Stimulated activated CD8-positive, alpha-beta memory T cell treated with anti-CD3 and anti-CD28 coated beads, Interleukin-4, amount 100 ng/mL, for 48 hours (primary cell): ENCODE results near the gene PTPRN2.

Source experiments
- DNase-seq: peaks from one replicate; pipeline ENCODE4 v3.0.0-alpha.2; 2020

The PTPRN2 gene

DNA sequence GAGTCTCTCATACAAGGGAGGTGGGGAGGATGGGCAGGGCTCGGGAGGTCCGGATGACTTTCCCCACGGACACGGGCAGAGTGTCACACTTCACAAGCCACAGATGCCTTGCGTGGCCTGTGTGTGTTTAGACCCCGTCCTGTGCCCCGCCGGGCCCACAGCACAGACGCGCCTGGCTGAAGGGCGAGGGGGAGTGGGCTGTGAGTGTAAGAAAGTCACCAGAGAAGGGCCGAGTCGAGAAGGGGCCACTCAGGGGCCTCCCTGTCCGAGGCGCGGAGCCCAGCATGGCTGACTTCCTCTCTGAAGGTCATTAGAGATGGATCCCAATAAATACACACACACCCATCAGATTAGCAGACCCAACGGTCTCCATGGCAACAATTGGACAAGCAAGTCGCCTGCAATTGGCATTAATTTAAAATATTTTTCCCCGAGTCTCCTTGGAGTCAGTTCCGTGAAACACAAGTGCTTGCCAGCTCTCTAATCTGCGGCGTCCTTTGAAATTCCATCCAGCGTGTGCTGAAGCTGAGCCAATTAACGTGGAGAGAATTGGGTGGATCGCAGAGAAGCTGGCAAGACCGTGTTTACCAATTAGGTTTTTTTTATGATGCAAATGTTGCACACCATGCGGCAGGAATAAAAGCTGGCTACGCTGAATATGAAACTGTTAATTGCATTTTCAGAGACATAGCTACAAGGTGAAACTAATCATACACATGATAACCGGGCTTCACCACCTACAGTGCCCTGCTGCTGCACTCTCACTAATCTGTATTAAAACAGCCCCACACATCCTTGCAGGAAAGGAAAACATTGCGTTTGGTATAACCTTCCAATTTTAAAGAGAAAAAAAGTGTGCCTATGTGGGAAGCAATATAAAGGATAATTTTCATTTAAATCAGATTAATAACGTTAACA, 571.2 kb downstream of the PTPRN2 start:
- no peak for DNase-seq

DNA sequence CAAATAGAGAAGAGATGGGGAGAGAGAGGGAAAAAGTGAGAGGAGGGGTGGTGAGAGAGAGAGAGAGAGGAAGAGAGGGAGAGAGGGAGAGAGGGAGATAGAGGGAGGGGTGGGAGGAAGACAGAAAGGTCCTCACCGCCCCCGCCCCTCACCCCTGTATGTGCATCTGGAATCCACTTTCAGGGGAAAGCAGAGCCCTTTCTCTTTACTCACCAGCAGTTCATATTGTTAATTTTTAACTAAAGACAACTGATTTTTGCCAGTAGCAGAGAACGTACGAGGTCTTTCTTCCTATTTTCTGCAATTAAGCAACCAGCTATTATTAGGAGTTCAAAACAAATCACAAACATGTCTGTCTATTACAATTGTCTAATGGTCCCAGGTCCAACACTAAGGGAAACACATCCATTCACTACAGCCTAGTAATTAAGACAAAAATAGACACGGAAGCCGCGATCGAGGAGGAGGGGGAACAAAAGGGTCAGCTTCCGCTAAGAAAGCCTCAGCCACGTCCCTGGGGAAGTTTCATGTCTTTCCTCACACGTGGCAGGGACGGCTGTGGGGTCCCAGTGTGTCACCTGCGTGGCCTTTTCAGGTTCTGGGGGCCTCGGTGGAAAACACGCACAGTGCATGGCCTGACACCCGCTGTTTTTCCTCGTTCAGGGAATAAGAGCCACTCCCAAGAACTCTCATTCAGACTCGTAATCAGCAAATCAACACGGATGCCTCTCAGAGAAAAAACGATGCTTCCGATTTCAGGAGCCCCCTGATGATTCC, 572.0 kb downstream of the PTPRN2 start:
- no peak for DNase-seq

DNA sequence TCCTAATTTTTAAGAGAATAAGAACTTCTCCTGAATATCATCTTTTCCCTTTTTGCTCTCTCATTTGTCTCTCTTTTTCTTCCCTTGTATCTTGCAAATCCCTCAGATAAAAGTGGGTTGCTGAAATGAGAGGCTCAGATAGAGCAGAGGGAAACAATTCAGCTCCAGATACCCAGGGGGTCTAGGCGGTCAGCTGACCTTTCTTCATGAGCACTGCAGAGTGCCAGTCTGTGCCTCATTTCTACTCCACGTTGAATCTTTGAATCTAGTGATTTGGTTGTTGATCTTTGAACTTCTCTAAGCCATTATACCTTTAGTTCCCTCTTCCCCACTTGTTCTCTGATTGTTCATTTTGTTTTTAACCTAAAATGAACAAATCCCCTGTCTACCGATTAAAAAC, 572.6 kb downstream of the PTPRN2 start:
- no peak for DNase-seq

DNA sequence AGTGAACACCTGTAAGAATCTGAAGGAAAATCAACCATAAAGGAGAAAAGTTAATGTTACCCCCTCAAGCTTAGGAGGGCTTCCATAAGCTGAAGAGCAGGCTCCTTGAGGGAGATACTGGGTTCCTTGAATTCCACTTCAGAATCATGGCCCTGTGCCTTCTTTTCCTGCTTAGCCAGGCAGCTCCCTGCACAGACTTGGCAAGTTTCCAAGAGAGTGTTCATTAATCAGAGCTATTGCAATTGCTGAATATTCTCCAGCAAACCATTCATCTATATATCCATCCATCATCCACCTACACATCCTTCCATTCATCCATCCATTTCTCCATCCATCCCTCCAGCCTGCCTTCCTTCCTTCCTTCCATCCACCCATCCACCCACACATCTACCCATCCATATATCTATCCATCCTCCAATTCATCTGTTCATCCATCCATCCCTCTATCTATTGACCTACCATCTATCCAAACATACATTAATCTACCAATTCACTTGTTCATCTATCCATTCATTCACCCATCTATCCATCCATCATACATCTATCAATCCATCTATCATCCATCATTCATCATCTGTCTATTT, 574.4 kb downstream of the PTPRN2 start:
- no peak for DNase-seq

DNA sequence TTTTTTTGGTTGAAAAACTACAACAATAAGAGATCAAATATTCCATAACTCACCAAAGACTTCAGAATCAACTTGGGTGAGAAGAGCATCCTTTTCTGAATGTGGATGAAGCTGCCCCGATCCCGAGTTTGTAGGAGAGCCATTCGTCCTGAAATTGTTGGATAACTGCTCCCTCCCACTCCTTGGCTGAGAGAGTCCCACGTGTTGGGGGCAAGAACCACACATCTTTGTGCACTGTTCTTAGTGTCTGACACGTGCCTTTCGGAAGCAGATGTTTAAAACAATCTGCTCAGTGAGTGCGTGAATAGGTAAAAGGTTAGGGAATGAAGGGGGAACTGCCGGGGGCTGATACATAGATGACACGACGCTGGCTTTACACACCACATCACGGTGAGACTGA, 575.7 kb downstream of the PTPRN2 start:
- DNase-seq: no peak

DNA sequence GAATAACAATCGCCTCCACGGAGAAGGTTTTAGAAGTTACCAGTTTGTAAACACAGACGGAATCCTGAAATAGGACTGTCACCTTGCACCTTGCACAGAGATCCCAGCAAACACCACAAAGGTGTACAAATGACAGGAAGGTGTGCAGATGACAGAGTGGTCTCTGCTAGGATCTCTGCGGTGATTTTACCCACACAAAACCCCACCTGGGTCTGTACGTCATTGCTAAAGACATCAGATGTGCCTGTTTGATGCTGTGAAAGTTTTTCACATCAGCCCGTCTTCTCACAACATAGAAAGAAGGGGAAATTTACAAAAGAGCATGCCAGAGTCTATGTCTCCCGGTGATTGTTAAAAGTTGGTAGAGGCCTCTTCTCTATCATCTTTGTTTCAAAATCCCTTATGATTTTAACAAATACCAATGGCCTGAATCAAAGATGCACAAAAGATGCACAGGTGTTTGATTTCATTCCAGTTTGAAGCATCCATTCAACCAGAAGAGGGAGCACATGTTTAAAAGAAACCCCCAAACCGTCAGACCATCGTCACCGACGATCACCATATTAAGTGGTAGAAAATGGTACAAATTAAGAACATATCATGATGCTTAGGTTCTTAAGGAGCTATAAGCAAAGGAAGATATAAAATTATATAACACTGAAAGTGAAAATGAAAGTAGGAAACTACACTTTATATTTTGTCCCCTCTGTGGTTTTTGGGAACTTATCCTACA, 576.5 kb downstream of the PTPRN2 start:
- no peak for DNase-seq

DNA sequence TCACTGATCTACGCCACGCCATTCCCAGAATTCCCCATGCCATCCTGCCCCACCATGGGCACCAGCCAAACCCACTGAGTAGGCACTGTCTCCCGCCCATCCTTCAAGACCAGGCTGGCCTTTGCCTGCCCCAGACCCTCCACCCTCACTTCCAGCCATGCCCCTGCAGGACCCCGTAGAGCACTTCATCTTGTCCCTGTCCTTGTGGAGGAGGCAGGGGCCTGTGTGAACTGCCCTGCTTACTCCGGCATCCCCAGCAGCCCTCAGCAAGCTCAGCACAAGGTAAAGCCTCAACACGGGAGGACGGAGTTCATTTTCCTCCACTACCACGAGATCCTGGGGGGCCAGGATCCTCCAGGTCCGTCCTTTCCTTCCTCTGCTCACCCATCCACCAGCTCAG, 577.7 kb downstream of the PTPRN2 start:
- no peak for DNase-seq

DNA sequence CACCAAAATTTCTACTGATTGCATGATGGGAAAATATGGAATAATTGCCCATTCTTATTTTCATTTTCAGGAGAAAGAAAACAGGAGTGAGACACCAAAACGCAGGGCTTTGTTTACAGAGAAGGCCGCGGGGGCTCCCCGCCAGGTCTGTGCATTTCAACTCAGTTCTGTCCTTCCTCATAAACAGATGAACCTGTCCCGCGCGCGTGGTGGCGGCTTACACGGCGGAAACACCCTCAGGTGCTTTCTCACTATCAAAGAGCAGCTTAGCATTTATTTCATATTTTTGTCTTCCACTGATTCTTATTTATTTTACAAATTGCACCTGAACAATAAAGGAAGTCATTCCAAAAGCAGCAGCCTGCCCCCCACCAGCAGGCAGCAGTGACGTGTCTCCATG, 579.4 kb downstream of the PTPRN2 start:
- no peak for DNase-seq

DNA sequence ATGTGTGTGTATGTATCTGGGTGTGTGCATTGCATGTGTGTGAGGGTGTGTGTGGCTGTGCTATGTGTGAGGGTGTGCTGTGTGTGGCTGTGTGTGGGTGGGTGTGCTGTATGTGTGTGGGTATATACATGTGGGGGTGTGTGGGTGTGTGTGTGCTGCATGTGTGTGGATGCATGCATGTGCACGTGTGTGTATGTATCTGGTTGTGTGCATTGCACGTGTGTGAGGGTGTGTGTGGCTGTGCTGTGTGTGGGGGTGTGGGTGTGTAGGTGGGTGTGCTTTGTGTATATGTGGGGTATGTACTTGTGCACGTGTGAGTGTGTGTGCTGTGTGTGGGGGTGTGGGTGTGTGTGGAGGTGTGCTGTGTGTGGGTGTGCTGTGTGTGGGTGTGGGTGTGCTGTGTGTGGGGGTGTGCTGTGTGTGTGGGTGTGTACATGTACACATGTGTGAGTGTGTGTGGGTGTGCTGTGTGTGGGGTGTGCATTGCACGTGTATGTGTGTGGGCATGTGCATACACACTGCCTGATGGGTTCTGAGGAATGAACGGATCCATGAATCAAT, 579.8 kb downstream of the PTPRN2 start:
- DNase-seq: no peak

DNA sequence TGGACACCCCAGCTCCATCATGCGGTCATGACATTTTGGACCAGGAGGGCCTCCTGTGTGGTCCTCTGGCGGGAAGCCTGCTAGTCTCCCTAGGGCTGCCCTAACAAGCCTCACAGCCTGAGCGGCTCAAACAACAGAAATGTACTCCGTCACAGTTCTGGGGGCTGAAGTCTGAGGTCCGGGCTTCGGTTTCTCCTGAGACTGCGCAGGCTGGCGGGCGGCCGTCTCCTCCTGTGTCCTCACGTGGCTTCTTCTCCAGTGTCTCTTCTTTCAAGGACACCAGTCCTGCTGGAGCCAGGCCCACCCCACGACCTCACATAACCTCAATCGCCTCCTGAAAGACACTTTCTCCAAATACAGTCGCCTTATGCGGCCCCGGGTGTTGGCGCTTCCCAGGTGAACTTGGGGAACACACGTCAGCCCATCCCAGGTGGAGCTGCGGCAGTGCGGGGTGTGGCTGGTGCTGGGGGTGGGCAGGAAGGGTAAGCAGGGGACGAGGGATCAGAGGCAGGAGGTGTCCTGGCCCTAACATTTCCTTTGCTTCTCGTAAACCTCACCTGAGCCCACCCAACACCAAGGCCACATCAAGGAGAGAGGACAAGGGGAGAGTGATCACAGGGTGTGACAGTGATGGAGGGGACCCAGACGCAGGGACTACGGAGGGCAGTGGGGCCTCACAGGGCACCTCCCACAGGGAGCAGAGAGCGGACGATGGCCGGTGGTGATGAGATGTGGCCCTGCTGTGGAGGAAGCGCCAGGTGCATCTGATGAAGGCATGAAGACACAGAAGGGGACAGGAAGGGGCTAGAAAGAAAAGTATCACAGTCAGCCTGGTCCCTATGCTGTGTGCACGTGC, 580.6 kb downstream of the PTPRN2 start:
- DNase-seq: no peak

DNA sequence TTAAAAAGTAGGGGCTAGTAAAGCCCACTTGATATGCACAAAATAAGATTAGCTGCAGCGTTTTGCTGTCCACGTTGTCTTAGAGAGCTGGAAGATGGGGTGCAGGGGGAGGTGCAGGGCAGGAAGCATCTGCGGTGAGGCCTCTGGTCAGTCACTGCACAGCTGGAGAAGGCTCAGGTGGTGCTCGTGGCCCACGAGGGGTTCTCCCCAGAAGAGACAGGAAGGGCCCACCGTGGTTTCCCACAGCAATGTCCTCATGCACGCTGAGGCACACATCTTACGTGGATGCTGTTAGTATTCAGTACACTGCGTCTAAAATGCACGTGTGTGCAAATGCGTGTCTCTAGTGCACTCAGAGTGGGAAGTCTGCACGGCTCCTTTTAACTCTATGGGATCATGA, 582.1 kb downstream of the PTPRN2 start:
- DNase-seq: no peak

DNA sequence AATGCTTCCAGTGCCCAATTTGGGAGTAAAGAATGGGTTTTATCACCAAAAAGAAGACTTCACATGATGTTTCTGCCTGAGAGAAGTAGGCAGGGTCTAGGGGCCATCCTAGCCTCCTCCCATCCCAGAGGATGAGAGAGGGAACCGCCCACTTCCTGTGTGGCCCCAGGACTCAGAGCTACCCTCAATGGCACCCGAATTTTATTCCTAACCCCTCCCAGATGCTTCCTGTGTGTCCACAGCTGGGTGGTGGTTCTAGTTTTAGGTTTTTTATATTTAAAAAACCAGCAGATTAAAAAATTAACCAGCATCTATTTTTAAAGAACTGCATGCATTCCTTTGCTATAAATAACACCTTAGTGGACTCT, 583.5 kb downstream of the PTPRN2 start:
- no peak for DNase-seq

DNA sequence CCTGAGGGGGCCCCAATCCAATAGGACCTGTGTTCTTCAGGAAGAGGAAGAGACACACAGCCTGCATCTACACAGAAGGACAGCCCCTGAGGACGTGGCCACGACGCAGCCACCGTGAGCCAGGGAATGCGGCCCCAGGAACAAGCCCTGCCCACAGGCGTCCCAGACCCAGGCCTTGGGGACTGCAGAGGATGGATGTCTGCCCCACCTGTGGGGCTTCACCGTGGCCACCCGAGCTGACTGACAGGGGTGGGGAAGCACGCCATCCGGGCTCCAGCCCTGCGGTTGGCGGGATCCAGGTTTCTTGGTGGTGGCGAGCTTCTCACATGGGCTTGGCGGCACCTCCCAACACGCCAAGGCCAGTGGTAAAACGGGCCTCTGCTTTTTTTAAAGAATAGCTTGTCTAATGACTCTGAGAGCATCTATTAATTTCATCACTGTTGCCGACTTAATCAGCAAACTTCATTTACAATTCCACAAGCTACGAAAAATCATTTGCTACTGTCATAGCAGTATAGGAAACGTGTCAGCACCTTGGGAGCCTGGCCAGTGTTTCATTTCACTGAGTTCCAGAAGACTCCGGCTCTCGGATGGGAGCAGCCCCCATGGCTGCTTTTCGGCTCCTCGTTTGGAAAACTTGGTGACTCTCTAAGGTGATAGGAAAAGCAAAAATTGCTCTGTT, 584.0 kb downstream of the PTPRN2 start:
- no peak for DNase-seq

DNA sequence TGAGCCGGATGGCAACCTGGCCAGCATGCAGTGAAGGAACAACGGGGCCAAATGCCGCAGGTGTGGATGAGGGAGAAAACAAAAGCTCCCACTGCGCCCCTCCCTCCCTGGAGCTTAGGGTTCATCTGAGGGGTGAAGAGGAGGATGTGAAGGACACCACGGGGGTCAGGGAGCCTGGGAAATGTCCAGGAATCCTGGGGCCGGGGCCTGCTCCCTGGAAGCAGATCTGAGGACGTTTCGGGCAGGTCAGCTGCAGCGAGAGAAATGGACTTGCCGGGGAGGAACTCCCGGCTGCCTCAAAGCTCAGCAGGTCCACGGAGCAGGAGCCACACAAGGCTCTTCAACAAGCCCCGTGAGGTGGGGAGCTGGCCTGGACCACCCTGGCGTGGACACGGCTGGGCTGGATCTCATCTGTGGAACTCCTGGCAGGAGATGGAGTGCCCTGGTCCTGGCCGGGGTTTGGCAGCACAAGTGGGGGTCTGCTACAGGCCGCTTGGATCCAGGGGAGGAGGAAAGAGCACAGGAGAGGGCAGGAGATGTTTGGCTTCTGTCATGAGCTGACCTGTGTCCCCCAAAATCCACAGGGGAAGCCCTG, 585.0 kb downstream of the PTPRN2 start:
- DNase-seq: no peak

DNA sequence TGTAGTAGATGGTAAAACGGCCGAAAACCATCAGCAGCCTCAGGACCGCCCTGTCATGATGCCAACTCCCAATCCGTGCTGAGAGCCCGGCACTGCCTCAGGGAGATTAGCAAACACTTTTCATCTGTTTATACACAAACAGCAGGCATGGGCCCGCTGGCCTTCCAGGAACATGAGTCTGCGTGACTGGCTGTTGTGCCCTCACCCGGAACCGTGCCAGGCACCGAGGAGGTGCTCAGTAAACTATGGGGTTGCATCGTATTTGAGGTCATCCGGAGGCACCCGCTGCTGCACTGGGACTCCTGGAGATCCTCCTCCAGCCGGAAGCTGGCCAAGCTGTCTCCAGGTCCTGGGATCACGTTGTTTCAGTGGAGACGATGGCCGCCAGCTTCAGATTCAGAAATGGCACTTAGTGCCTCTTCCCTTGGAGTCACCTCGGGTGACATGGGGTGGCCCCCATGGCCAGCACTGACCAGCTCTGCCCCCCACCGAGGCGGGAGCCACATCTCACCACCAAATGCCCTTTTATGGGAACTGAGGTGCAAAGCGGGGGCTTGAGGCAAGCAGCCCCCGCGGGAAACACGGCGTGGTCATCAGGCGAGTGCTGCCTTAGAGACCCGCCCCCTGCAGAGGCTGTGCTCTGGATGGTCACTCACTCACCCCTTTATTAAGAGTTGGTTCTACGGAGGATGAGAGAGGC, 585.9 kb downstream of the PTPRN2 start:
- no peak for DNase-seq

DNA sequence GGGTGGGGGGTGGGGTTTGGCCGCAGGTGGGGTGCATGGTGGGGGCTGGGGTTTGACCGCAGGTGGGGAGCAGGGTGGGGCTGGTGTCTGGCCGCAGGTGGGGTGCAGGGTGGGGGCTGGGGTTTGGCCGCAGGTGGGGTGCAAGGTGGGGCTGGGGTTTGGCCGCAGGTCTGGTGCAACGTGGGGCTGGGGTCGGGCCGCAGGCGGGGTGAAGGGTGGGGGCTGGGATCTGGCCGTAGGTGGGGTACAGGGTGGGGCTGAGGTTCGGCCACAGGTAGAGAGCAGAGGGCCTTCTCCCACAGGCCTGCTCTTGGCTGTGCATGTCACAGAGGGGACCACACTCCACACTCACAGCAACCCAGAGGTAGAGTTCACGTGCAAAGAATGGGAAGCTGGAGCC, 586.6 kb downstream of the PTPRN2 start:
- DNase-seq: no peak

DNA sequence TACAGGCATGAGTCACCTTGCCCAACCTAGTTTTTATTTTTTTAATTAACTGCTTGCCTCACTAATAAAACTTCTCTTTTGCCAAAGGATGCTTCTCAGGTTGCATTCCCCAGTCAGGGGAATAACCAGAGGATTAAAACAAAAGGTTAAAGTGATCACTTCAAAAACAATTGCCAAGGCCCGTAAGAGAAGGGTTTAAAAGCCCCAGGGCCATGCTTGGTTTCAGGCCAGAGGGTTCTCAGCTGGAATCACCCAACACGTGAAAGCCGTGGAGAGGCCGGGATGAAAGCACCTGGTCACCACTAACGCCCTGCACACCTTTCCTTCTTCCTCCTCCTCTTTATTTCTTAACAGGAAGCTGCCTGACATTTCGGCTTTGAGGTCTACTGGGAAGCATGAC, 587.5 kb downstream of the PTPRN2 start:
- DNase-seq: no peak

DNA sequence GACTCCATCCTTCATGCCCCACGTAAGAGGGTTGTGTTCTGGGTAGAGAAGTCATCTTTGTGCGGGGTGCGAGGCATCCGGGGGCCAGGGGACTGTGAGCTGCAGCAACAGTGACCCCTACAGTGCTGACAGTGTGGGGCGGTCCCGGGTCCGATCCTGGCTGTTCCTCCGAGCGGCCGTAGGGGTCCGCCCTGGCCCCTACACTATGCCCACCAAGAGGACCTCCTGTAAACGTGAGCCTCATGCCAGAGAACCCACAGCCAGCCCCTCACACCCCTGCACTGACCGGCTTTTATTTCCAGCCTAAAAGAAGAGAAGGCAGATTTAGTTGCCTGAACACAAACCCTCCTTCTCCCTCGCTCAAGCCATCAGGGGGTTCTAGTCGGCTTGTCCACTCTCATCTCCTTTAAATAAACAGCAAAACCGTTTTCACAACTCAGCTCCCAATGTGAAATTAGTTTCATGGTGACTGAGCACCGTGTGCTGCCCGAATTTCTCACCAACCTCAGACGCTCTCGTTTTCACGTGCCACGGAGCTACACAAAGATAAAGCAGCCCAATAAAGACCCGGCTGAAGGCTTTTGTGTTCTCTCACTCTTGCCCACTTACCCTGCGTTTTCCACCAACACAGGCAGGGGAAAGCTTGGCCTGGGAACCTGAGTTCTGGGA, 588.6 kb downstream of the PTPRN2 start:
- no peak for DNase-seq

DNA sequence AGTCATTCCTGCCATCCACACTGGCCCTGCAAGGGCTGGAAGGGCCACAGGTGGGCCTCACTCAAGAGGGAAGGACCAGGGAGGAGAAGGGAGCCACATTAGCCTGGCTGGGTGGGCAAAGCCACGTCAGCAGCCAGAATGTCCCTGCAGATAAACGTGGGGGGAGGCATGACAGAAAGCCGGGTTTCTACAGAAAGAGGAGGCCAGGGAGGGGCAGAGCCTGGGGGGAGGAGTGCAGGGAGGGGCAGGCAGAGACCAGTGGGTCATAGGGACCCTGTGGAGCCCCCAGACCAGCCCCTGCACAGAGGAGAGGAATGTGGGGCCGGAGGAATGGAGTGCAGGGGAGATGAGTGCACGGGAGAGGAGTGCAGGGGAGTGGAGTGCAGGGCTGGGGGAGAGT, 590.2 kb downstream of the PTPRN2 start:
- DNase-seq: no peak

DNA sequence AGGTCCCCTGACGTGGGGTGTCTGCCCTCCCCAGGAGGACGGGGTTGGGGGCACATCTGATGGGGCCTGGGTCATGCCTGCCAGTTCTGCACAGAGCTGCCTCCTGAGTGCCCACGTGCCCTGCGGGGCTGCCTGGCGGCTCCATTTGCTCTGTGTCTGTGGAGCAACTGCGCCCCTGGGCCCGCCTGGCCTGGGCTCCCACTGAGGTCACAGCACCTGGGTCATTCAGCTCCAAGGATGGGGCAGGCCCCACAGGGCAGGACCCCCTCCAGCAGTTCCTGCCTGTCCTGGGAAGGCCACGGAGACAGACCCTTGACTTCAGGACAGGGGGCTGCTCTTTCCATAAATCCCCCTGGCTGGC, 590.6 kb downstream of the PTPRN2 start:
- no peak for DNase-seq
